ENCODE data around the gene FAT1. TPM values are rescaled to one million over a fixed set of nuclear protein-coding genes. Genes with fewer than 3 reads are reported as not detected.
A peak's percentile ranks its signal among the peaks of the same experiment; 100 is the strongest.

The FAT1 gene
- total RNA-seq, 1 donor from 2014 or later: 47.1 TPM

DNA sequence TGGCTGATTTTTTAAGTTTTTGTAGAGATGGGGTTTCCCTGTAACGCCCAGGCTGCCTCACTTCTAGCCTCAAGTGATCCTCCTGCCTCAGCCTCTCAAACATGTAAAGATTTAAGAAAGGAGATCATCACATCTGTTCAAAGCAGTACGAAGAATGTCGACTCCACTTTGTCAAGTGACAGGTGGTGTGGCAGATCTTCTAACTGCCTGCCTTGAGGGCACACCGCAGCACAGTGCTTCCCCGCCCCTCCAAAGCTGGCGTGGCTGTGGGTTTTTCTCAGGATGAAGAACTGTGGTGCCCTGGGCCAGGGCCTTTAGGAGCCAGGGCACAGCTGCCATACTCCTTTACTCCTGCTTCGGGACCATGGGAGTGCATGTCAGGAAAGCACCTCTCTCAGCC lies 125.0 kb downstream of the FAT1 start:
- H3K4me3 ChIP-seq: no peak overlapping the region
- TF ChIP-seq POLR2AphosphoS5 (IDR thresholded peaks at IDR 0.05; ENCODE audit: insufficient read depth in 1 of 2, low read depth in 1 of 2) (no peak), POLR2A (IDR thresholded peaks at IDR 0.05) (no peak), CTCF (IDR thresholded peaks at IDR 0.05) (no peak)
- no peaks in the 10 kb centered on the region for H3K27me3 ChIP-seq
- no peak overlapping the region for H3K27ac ChIP-seq
- H3K9me3 ChIP-seq: no peaks in the 10 kb centered on the region
- intact Hi-C loops (cut with DNase I): no loop called here
- H3K36me3 ChIP-seq: peaks cover 0 to 48% of the 10 kb centered on the region in 2 donors
- no peaks in the 10 kb centered on the region for H3K4me1 ChIP-seq
- DNase-seq (ENCODE audit: extremely low spot score in 2 of 2): peak in 1 of 2 donors; percentile 77

DNA sequence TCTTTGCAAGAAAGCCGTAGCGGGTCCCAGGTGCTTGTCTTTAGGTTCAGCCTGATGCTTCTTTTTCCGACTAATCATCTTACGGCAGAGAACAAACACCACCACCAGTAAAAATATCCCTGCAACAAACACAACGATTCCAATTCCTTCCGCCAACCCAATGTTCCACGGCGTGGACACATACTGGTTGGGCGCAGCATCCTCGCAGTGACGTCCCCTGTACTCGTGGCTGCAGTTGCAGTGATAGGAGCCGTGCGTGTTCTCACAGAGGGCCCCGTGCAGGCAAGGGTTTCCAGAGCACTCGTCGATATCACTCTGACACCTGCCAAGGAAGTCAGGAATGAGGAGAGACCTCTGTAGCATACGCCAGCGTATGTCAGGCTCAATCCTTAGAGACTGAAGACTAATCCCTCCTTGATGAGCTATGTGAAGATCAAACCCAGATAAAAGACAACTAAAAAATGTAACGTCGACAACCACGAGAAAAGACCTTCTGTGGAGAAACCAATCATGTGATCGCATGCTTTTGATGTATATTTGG lies 126.7 kb downstream of the FAT1 start:
- intact Hi-C loops (cut with DNase I): no loop called here
- DNase-seq (ENCODE audit: extremely low spot score in 2 of 2): peak in 1 of 2 donors; percentile 25
- H3K36me3 ChIP-seq: peaks cover 0 to 42% of the 10 kb centered on the region in 2 donors
- no peak overlapping the region for H3K4me3 ChIP-seq
- H3K27ac ChIP-seq: no peak overlapping the region
- TF ChIP-seq CTCF (IDR thresholded peaks at IDR 0.05) (no peak), POLR2AphosphoS5 (IDR thresholded peaks at IDR 0.05; ENCODE audit: insufficient read depth in 1 of 2, low read depth in 1 of 2) (no peak), POLR2A (IDR thresholded peaks at IDR 0.05) (no peak)
- H3K4me1 ChIP-seq: no peaks in the 10 kb centered on the region
- no peaks in the 10 kb centered on the region for H3K9me3 ChIP-seq
- H3K27me3 ChIP-seq: no peaks in the 10 kb centered on the region

GRCh38 chr4:186596346-186596745 lies 127.3 kb downstream of the FAT1 start:
- intact Hi-C loops (cut with DNase I): no loop called here

GRCh38 chr4:186593587-186593973 lies 130.1 kb downstream of the FAT1 start:
- H3K27ac ChIP-seq: no peak overlapping the region

More at GRCh38 chr4:186596346-186596745, 127.3 kb downstream of the FAT1 start:
- H3K36me3 ChIP-seq: peaks cover 0 to 42% of the 10 kb centered on the region in 2 donors
- no peaks in the 10 kb centered on the region for H3K27me3 ChIP-seq
- TF ChIP-seq POLR2A (IDR thresholded peaks at IDR 0.05) (no peak), CTCF (IDR thresholded peaks at IDR 0.05) (no peak), POLR2AphosphoS5 (IDR thresholded peaks at IDR 0.05; ENCODE audit: insufficient read depth in 1 of 2, low read depth in 1 of 2) (no peak)
- no peak overlapping the region for H3K27ac ChIP-seq
- H3K9me3 ChIP-seq: no peaks in the 10 kb centered on the region
- DNase-seq (ENCODE audit: extremely low spot score in 2 of 2): no peak
- no peak overlapping the region for H3K4me3 ChIP-seq
- no peaks in the 10 kb centered on the region for H3K4me1 ChIP-seq

GRCh38 chr4:186592966-186593586 lies 130.6 kb downstream of the FAT1 start:
- peak in 1 of 2 donors; percentile 34 for DNase-seq (ENCODE audit: extremely low spot score in 2 of 2)
- intact Hi-C loops (cut with DNase I): no loop called here

More at GRCh38 chr4:186593587-186593973, 130.1 kb downstream of the FAT1 start:
- H3K4me1 ChIP-seq: no peaks in the 10 kb centered on the region
- no peaks in the 10 kb centered on the region for H3K27me3 ChIP-seq
- no peak overlapping the region for H3K4me3 ChIP-seq
- TF ChIP-seq POLR2A (IDR thresholded peaks at IDR 0.05): no peak
- no peaks in the 10 kb centered on the region for H3K9me3 ChIP-seq
- no peak for DNase-seq (ENCODE audit: extremely low spot score in 2 of 2)
- intact Hi-C loops (cut with DNase I): no loop called here
- peaks cover 0 to 26% of the 10 kb centered on the region in 2 donors for H3K36me3 ChIP-seq

More at GRCh38 chr4:186592966-186593586, 130.6 kb downstream of the FAT1 start:
- TF ChIP-seq POLR2A (IDR thresholded peaks at IDR 0.05) (no peak), POLR2AphosphoS5 (IDR thresholded peaks at IDR 0.05; ENCODE audit: insufficient read depth in 1 of 2, low read depth in 1 of 2) (no peak), CTCF (IDR thresholded peaks at IDR 0.05) (no peak)
- H3K27ac ChIP-seq: no peak overlapping the region
- H3K4me3 ChIP-seq: no peak overlapping the region
- no peaks in the 10 kb centered on the region for H3K27me3 ChIP-seq
- peaks cover 0 to 27% of the 10 kb centered on the region in 2 donors for H3K36me3 ChIP-seq
- no peaks in the 10 kb centered on the region for H3K9me3 ChIP-seq
- no peaks in the 10 kb centered on the region for H3K4me1 ChIP-seq
